ENCODE measurements around the gene ZNF75A.

ZNF75A gene

DNA sequence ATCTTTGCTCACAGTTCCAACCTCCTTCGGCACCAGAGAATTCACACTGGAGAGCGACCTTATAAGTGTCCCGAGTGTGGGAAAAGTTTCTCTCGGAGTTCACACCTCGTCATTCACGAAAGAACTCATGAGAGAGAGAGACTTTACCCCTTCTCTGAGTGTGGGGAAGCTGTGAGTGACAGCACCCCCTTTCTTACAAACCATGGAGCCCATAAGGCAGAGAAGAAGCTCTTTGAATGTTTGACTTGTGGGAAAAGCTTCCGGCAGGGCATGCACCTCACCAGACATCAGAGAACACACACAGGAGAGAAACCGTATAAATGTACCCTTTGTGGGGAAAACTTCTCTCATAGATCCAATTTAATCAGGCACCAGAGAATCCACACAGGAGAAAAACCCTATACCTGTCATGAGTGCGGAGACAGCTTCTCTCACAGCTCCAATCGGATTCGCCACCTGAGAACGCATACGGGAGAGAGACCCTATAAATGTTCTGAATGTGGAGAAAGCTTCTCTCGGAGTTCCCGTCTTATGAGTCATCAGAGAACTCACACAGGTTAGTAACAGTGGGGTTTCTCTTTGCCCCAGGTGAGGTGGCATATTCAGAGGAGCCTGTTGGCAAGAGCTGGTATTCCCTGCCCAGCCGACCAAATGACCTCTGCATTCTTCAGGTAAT, 15.2 kb upstream of the ZNF75A start:
- no peak for DNase-seq

DNA sequence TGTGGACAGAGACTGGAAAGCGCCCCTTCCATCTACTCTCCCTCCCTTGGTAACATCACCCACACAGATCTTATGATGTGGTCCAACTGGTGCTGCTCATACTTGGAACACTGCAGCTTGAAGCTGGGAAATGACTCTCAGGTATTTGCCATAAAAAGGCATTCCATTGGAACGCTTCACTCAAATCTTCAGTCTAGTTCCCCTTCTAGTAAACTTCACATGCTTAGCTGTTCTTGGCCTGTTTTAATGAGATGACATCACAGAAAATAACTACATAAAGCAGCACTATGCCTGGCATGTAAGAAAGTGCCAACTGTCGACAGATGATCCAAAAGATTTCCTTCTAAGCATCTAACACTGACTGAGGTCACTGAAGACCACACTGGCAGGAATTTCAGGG, 12.7 kb upstream of the ZNF75A start:
- no peak for DNase-seq

DNA sequence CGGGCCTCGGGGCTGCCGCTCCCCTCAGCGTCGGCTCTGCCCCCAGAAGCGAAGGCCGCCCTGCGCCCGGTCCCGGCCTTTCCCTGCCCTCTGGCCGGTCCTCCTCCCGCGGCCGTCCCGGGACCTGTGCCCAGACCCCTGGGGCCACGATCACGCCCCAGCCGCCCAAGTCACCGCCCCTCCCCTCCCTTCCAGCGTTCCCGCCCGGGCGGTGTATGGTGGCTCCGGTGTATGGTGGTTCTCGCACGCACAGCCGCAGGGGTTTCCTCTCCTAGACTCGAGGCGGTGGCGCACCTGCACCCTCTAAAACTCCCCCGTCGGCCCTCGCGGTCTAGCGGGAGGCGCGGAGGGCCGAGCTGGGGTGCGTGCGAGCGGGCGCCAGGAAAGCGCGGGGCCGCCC, 10.1 kb upstream of the ZNF75A start:
- DNase-seq = no peak

DNA sequence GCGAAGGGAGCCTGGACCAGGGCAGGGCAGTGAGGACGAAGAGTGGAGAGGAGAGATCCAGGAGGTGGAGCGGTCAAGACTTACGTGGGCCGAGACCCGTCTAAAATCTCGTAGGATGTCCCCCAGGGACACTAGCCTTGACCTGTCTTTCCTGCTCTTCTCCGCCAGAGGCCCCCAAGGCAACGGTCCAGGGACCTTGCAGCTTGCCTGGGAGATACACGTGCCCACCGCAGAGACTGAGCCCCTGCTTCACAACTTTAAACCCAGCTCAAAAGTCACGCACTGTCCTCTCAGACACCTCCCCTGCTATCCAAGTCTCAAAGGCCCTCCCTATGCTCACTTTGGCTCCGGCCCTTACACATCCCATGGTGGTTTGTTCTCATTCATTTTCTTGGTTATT, 9.5 kb upstream of the ZNF75A start:
- DNase-seq = no peak

DNA sequence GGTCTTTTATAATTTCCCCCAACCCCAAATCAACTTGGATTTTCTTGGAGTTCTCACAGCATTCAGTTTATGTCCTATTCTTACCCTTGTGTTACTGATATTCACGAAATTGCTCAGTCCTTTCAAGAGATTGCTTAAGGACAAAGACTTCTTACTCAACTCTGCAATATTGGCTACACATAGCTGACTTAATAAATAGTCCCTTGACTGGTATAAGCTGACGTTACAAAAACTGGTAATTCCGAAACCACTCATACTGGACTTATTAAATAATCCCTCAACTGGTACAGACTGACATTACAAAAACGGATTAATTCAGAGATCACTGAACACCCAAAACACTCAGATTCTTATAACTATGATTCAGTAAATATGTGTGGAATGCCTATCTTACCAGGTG, 927 bp upstream of the ZNF75A start:
- DNase-seq = no peak

DNA sequence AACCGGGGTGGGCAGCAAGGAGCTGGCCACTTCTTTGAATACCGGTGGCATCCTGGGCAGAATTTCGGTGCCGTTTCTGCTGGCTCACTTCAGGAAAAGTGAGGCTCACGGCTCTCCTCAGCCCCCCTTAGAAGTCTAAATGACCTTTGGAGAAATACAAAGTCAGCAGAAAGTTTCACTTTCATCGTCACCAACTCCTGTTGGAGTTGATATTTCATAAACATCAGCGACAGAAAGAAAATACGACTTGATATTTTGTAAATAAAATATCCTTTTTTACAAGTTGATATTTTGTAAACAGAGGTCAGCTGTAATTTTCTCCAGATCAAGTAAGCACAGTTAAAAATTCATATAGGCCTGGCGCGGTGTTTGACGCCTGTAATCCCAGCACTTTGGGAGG, 781 bp downstream of the ZNF75A start:
- no peak for DNase-seq

DNA sequence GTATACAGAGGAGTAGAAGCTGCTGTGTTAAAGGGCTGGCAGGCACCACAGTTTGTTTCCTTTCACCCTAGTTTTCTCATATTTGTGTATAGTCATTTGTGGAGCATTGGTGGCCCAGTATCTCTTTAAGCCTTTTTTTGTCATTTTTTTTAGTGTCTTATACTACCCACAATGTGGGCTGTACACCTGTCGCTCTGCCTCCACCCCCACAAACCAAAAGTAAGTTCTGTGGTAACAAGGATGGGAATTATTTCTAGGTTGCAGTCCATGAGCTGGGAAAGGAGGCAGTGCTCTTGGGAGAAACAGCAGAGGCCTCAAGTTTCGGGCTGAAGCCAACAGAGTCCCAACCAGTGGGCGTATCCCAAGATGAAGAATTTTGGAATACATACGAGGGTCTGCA, 6.2 kb downstream of the ZNF75A start:
- DNase-seq = no peak

DNA sequence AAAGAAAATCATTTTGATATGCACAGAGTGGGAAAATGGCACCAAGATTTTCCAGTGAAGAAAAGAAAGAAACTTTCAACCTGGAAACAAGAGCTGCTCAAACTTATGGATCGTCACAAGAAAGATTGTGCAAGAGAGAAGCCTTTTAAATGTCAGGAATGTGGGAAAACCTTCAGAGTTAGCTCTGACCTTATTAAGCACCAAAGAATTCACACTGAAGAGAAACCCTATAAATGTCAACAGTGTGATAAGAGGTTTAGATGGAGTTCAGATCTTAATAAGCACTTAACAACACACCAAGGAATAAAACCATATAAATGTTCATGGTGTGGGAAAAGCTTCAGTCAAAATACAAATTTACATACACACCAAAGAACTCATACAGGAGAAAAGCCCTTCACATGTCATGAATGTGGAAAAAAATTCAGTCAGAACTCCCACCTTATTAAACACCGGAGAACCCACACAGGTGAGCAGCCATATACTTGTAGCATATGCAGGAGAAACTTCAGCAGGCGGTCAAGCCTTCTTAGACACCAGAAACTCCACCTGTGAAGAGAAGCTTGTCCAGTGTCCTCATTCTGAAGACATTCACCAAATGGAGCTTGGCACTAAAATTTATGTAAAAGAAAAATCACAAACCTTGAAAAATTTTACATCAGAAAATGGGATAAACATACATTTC, 12.2 kb downstream of the ZNF75A start:
- DNase-seq = no peak

DNA sequence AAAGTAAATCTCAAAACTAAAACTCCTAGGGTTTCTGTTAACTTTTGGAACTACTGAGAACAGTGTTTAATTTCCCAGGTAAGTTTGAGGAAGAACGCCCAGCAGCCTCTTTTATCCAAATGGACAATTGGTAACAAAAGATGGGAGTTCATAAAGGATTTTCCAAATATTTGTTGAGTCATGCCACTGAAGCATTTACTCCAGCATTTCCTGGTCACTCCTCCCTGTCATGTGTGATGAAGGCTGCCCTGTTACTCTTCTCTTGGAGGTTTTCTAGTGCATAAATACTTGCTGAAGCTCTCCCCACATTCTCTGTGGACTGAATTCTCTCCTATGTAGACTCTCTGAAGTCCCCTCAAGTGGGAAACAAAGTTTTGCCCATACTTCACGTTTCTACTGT, 16.5 kb downstream of the ZNF75A start:
- DNase-seq = no peak

DNA sequence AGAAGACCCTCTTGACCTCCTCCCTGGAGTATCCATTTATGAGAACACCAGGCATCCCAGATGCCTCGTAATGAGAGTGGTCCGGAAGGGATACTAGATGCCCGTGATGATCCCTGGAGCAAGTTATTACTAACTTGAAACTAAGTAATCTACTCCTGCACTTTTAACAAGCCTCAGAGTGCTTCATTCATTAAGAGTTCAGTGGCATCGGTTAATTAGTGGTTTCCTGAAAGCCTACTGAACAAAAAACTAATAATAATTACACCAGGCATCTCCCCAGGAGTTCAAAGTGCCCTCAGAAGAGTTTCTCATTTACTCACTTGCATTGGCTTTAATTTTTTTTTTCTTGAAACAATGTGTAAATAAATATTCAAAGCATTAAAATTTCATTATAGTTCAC, 22.2 kb downstream of the ZNF75A start:
- no peak for DNase-seq

DNA sequence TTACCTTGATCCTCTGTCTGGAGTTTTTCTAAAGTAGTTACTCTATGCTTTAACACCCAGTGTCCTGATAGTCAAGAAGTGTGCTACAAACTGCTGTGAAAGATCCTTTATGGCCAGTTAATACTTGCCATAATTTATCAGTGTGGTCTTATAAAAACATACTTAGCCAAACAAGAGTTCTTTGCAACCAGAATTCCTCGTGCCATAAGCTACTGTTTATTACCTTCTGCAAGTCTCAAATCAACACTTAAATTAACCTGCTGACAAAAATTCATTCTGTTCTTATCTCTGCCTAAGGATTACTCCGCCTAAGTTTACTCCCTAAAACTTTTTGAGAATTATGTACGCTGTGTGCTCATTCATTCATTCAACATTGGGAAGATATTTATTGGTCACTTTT, 22.8 kb downstream of the ZNF75A start:
- no peak for DNase-seq

DNA sequence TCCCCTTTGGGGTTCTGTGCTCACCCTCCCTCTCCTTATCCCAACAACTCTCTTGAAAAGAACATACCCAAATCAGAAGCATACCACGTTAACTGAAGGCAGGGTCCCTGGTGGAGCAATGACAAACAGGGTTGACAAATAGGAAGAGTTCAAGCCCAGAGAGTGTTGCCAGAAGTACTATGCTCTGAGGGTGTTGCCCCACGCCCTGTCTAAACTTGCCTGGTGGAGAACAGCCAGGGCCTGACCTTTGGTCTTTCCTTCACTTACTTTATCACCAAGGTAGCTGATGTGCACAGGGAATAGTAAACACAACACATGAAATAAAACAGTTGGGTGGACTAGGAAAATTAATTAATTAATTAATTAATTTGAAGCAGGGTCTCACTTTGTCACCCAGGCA, 23.3 kb downstream of the ZNF75A start:
- no peak for DNase-seq

DNA sequence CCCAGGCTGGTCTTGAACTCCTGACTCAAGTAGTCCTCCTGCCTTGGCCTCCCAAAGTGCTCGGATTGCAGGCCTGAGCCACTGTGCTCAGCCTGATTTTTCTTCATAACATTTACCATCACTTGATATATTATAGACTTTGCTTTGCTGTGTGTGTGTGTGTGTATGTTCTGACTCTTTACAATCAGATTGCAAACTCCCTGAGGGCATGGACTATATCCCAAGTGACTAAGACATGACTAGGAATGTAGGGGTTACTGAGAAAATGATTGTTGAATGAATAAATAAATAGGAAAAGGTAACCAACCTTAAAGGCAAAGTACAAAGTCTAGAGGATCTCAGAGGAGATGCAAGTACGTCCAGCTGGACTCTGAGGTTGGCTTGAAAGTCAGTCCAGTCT, 40.7 kb downstream of the ZNF75A start:
- no peak for DNase-seq

DNA sequence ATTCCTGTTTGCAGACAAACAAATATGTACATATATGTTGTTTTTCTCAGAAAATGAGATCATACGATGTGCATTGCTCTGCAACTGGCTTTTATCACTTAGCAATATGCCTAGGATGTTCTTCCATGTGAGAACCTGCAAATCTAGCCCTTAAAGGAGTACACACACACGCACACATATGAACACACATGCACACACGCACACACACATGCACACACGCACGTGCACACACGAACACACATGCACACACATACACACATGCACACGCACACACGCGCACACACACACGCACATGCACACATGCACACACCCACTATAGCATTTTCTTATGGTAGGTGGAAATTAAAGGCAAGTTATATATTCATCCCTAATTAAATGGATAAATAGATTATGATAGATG, 42.3 kb downstream of the ZNF75A start:
- DNase-seq = no peak

DNA sequence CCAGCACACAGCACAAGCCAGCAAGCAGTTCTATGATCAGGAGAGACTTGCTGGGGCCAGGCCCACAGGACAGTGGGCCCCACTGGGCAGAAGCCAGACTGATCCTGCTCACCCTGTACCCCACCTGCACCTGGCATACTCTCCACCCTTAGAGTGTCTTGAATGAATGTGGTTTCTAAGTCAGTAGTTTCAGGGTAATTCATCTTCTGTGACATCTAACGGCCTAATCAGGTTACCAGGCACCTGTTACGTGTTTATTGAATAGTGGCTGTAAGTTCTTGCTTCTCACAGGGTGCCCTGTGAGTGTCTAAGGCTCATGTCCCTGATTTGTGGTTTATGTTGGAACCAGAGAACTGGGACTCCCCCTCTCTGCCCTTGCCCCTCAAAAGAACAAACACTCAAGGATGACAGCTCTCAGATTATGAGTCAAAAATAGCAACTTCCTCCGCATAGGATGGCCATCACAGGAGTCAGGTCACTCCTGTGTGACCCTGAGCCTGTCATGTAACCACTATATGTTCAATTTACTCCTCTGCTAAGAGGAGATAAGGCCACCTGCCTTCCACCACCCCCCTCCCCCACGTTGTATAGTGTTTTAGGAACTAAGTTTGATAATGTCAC, 43.4 kb downstream of the ZNF75A start:
- no peak for DNase-seq

DNA sequence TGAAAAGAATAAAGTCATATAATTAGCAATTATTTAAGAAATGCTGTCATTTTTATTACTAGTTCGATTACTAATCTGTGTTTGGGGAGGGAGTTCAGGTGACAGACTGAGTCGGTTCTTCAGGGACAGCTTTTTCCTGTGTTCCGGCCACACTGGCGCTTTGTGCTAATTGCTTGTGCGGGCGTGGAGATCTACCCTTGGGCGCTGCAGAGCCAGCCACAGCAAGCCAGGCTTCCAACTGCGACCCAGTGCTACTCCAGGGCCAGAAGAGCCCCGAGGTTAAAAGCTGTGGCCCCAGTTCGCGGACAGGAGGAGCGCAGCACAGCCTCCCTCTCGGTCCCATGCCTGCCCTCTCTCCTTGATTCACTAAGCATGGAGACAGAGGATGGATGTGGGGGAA, 43.9 kb downstream of the ZNF75A start:
- no peak for DNase-seq

DNA sequence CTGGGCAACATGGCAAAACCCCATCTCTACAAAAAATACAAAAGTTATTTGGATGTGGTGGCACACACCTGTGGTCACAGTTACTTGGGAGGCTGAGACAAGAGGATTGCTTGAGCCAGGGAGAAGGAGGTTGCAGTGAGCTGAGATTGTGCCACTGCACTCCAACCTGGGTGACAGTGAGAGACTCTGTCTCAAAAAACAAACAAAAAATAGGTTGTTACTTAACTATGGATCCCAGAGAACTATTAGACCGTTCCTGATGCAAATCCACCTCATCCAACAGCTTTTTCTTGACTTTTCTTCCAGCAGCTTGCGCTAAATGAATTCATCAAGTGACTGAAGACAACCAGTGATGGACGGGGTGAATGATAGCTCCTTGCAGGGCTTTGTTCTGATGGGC, 50.3 kb downstream of the ZNF75A start, which contains the start of gene OR2C1:
Gene OR2C1, plus strand, starts transcription at position 301 of the 400 bp plus-strand sequence. Its CDS starts 52 bp downstream, at position 353.
- no peak for DNase-seq

DNA sequence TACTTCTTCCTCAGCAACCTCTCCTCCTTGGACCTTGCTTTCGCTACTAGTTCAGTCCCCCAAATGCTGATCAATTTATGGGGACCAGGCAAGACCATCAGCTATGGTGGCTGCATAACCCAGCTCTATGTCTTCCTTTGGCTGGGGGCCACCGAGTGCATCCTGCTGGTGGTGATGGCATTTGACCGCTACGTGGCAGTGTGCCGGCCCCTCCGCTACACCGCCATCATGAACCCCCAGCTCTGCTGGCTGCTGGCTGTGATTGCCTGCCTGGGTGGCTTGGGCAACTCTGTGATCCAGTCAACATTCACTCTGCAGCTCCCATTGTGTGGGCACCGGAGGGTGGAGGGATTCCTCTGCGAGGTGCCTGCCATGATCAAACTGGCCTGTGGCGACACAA, 50.8 kb downstream of the ZNF75A start:
- no peak for DNase-seq

DNA sequence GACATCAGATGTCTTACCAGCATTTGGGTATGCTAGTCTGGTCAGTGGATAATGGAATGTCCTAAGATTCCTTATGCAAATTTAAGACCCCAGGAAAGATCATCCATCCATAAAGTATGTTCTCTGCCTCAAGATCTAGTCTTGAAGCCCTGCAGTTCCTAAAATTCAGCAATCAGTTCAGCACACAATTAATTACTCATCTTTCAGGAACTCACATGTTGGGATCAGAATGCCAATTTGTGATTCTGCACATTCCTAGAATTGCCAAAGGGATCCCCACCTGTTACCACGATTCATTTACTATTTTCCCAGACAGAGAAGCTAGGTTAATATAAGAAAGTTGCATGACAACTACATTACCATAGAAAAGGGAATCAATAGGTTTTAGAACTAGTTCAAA, 53.6 kb downstream of the ZNF75A start:
- no peak for DNase-seq

DNA sequence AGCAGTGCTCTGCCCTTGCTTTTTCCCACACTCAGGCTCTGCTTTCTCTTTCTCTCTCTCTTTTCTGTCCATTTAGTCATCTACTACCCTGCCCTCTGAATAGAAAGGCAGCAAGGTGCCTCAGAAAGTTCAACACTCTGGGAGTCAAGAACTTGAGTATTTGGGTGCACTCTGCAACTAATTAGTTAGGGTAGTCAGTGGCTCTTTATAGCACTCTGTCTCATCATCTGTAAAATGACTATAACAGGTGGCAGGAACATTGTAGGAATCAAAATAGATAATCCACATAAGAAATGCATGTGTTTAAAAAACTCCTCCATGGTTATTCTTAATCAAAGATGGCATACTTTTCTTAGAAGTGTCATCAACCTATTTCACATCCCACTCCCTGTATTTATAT, 57.6 kb downstream of the ZNF75A start:
- DNase-seq = no peak

DNA sequence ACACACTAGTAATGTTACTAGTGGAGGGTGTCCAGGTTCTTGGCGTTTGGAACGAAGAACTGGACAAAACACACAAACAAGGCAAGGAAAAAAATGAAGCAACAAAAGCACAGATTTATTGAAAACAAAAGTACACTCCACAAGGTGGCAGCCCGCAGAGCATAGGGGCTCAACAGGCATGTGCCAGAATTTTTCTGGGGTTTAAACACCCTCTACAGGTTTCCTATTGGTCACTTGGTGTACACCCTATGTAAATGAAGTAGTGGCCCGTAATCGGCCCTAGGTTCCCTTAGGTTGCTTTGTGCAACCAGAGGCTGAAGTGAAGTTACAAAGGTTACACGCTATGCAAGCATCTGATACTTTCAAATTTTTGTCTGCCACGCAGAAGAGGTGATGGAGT, 58.5 kb downstream of the ZNF75A start:
- no peak for DNase-seq

DNA sequence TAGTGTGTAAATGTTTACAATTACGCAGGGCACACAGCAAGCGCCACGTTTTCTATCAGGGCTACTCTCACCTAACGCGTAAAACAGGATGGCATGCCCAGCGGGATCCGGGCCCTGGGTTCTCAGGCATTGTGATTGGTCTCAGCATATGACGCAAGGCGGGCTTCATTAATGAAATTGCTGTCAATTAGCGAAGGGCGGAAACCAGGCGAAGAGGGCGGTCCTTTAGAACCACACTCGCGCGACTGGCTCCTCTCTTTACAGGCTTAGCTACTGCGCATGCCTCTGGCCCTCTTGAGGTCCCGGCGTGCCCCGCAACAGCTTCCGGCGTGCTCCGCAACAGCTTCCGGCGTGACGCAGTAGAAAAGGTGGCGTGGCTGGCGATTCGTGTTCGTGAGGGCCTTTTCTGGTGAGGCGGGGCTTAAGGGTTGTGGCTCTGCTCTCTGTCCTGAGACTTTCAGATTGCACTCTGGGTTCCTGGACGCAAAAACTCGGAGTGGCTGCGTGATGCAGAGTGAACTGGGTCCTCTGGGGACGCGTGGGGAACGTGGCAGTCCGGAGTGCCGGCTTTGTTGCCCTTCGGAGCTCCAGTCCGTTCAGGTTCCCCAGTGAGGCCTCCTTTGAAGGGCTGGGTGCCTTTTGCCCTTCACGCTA, 59.6 kb downstream of the ZNF75A start:
- DNase-seq = peak; percentile 86
